SK-N-SH treated with all-trans-retinoic acid at 6 μM for 48 hours (cell line): ENCODE results near the gene DDA1.
A peak's percentile ranks its signal among the peaks of the same experiment; 100 is the strongest.

Experiments used
- ATAC-seq: fragments of 200-7000 bp; cut with Tn5 transposase; 3 replicates; pipeline ENCODE4 v1.9.1; 2020; ENCODE audit warnings: mild to moderate bottlenecking, moderate library complexity
- ARNTL ChIP-seq: fragments of 450-650 bp; formaldehyde crosslinking; IDR thresholded peaks from 2 replicates; pipeline ENCODE4 v1.5.0; 2020; ENCODE audit warnings: low read depth, mild to moderate bottlenecking, moderate library complexity, borderline replicate concordance
- BACH2 ChIP-seq: fragments of 250-450 bp; sonication (Bioruptor Pico); IDR thresholded peaks from 2 replicates; pipeline ENCODE4 v1.9.0; 2021; ENCODE audit warnings: mild to moderate bottlenecking, borderline replicate concordance
- CSDC2 ChIP-seq: fragments of 250-450 bp; sonication (Bioruptor Pico); IDR thresholded peaks from 2 replicates; pipeline ENCODE4 v1.5.0; 2020; ENCODE audit warnings: mild to moderate bottlenecking, moderate library complexity
- ESRRG ChIP-seq: fragments of 250-450 bp; sonication (Bioruptor Pico); IDR thresholded peaks from 2 replicates; pipeline ENCODE4 v1.6.1; 2021; ENCODE audit warnings: mild to moderate bottlenecking
- GLIS3 ChIP-seq: fragments of 250-450 bp; sonication (Bioruptor Pico); IDR thresholded peaks from 2 replicates; pipeline ENCODE4 v1.5.0; 2020; ENCODE audit warnings: mild to moderate bottlenecking, moderate library complexity
- ISL1 ChIP-seq: fragments of 250-450 bp; sonication (Bioruptor Pico); IDR thresholded peaks from 2 replicates; pipeline ENCODE4 v2.1.2; 2022; ENCODE audit warnings: mild to moderate bottlenecking, moderate library complexity
- OSR1 ChIP-seq: fragments of 250-450 bp; sonication (Bioruptor Pico); IDR thresholded peaks from 2 replicates; pipeline ENCODE4 v1.8.0; 2022; ENCODE audit warnings: moderate library complexity, mild to moderate bottlenecking, inconsistent platforms
- PPARA ChIP-seq: fragments of 250-450 bp; sonication (Bioruptor Pico); IDR thresholded peaks from 2 replicates; pipeline ENCODE4 v1.5.0; 2020; ENCODE audit warnings: mild to moderate bottlenecking, borderline replicate concordance
- RARB ChIP-seq: fragments of 250-450 bp; sonication (Bioruptor Pico); IDR thresholded peaks from 2 replicates; pipeline ENCODE4 v1.8.0; 2021; ENCODE audit warnings: mild to moderate bottlenecking, moderate library complexity
- SNAI2 ChIP-seq: fragments of 250-450 bp; sonication (Bioruptor Pico); IDR thresholded peaks from 2 replicates; pipeline ENCODE4 v1.5.0; 2020; ENCODE audit warnings: mild to moderate bottlenecking, moderate library complexity
- TCF4 ChIP-seq: fragments of 250-450 bp; sonication (Bioruptor Pico); IDR thresholded peaks from 2 replicates; pipeline ENCODE4 v1.8.0; 2021; ENCODE audit warnings: mild to moderate bottlenecking, moderate library complexity, borderline replicate concordance
- TOX ChIP-seq: fragments of 250-450 bp; sonication (Bioruptor Pico); IDR thresholded peaks from 2 replicates; pipeline ENCODE4 v1.8.0; 2021; ENCODE audit warnings: mild to moderate bottlenecking, moderate library complexity, borderline replicate concordance
- ZC3H10 ChIP-seq: fragments of 250-450 bp; sonication (Bioruptor Pico); IDR thresholded peaks from 2 replicates; pipeline ENCODE4 v1.5.1; 2021; ENCODE audit warnings: mild to moderate bottlenecking, moderate library complexity
- ZFP30 ChIP-seq: fragments of 450-650 bp; formaldehyde crosslinking; IDR thresholded peaks from 2 replicates; pipeline ENCODE4 v1.5.0; 2022; ENCODE audit warnings: mild to moderate bottlenecking, moderate library complexity
- ZNF70 ChIP-seq: fragments of 450-650 bp; formaldehyde crosslinking; IDR thresholded peaks from 2 replicates; pipeline ENCODE4 v1.5.0; 2020; ENCODE audit warnings: mild to moderate bottlenecking, moderate library complexity
- ZNF8 ChIP-seq: fragments of 450-650 bp; formaldehyde crosslinking; IDR thresholded peaks from 2 replicates; pipeline ENCODE4 v1.5.0; 2020; ENCODE audit warnings: mild to moderate bottlenecking, moderate library complexity
- TF ChIP-seq, protein P1 (sequence below): fragments of 250-450 bp; sonication (Bioruptor Pico); IDR thresholded peaks from 2 replicates; pipeline ENCODE4 v1.5.1; 2020; ENCODE audit warnings: low read depth, mild to moderate bottlenecking, moderate library complexity
- TF ChIP-seq, protein P2 (sequence below): fragments of 250-450 bp; sonication (Bioruptor Pico); IDR thresholded peaks from 2 replicates; pipeline ENCODE4 v1.5.1; 2021; ENCODE audit warnings: mild to moderate bottlenecking, moderate library complexity
- TF ChIP-seq, protein P3 (sequence below): fragments of 250-450 bp; sonication (Bioruptor Pico); IDR thresholded peaks from 2 replicates; pipeline ENCODE4 v1.8.0; 2020; ENCODE audit warnings: mild to moderate bottlenecking, moderate library complexity, borderline replicate concordance
- TF ChIP-seq, protein P4 (sequence below): fragments of 250-450 bp; sonication (Bioruptor Pico); IDR thresholded peaks from 2 replicates; pipeline ENCODE4 v1.8.0; 2021; ENCODE audit warnings: low read depth, mild to moderate bottlenecking, moderate library complexity, borderline replicate concordance

DDA1 gene

DNA sequence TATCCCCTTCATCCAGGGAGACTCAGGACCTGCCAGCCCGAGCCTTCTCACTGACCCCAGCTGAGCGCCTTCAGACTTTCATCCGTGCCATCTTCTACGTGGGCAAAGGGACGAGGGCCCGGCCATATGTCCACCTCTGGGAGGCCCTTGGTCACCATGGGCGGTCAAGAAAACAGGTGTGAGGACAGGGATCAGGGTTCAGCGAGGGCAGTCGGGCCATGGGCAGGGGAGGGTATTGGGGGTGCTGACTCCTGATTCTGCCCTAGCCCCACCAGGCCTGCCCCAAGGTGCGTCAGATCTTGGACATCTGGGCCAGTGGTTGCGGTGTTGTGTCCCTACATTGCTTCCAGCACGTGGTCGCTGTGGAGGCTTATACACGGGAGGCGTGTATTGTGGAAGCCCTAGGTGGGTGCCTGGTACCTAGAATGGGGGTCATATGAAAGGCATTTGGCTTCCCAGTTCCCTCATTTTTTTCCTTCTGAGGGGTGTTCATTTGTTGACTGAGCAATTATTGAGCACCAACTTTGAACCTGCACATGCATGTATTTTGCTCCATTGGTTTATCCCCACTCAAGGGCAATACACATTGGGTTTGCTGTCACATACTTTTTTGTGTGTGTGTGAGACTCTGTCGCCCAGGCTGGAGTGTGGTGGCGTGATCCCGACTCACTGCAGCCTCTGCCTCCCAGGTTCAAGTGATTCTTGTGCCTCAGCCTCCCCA lies 23.8 kb upstream of the DDA1 start (continued):
- TF ChIP-seq ZNF70 (CRISPR knock-in tag) (no peak), ZC3H10 (CRISPR knock-in tag) (no peak), TOX (CRISPR knock-in tag) (no peak), TCF4 (no peak), PPARA (no peak), RARB (CRISPR knock-in tag) (no peak)
- TF ChIP-seq, protein P1, sequence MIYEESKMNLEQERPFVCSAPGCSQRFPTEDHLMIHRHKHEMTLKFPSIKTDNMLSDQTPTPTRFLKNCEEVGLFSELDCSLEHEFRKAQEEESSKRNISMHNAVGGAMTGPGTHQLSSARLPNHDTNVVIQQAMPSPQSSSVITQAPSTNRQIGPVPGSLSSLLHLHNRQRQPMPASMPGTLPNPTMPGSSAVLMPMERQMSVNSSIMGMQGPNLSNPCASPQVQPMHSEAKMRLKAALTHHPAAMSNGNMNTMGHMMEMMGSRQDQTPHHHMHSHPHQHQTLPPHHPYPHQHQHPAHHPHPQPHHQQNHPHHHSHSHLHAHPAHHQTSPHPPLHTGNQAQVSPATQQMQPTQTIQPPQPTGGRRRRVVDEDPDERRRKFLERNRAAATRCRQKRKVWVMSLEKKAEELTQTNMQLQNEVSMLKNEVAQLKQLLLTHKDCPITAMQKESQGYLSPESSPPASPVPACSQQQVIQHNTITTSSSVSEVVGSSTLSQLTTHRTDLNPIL (CRISPR knock-in tag): no peak
- TF ChIP-seq, protein P2, sequence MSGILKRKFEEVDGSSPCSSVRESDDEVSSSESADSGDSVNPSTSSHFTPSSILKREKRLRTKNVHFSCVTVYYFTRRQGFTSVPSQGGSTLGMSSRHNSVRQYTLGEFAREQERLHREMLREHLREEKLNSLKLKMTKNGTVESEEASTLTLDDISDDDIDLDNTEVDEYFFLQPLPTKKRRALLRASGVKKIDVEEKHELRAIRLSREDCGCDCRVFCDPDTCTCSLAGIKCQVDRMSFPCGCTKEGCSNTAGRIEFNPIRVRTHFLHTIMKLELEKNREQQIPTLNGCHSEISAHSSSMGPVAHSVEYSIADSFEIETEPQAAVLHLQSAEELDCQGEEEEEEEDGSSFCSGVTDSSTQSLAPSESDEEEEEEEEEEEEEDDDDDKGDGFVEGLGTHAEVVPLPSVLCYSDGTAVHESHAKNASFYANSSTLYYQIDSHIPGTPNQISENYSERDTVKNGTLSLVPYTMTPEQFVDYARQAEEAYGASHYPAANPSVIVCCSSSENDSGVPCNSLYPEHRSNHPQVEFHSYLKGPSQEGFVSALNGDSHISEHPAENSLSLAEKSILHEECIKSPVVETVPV (CRISPR knock-in tag): no peak
- TF ChIP-seq, all 23 proteins: peak for 0

DNA sequence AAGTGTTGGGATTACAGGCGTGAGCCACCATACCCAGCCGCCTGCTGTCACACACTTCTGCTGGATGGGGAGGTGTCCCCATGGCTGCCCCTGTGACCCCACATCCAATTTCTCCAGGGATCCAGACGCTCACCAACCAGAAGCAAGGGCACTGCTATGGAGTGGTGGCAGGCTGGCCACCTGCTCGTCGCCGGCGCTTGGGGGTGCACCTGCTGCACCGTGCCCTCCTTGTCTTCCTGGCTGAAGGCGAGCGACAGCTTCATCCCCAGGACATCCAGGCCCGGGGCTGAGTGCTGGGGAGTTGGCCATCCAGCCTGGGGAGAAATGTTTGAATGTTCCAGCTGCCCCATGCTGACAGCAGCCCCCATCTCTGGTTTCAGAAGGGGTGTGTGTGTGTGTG lies 23.1 kb upstream of the DDA1 start:
- ATAC-seq: no peak

DNA sequence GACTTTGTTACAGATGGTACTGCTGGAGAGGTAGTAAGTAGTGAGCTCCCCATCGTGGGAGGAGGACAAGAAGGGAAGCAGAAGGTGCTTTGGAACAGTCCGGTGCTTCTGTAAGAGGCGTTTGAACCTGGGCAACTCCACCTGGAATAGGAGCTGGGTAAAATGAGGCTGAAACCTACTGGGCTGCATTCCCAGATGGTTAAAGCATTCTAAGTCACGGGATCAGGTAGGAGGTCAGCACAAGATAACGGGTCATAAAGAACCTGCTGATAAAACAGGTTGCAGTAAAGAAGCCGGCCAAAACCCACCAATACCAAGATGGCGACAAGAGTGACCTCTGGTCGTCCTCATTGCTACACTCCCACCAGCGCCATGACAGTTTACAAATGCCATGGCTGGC lies 22.6 kb upstream of the DDA1 start:
- ATAC-seq: no peak
- TF ChIP-seq ISL1 (CRISPR knock-in tag) (no peak), OSR1 (CRISPR knock-in tag) (no peak), ZNF8 (no peak), CSDC2 (CRISPR knock-in tag) (no peak), SNAI2 (no peak), TOX (CRISPR knock-in tag) (no peak), ZFP30 (CRISPR knock-in tag) (no peak), TCF4 (no peak)
- TF ChIP-seq, protein P3, sequence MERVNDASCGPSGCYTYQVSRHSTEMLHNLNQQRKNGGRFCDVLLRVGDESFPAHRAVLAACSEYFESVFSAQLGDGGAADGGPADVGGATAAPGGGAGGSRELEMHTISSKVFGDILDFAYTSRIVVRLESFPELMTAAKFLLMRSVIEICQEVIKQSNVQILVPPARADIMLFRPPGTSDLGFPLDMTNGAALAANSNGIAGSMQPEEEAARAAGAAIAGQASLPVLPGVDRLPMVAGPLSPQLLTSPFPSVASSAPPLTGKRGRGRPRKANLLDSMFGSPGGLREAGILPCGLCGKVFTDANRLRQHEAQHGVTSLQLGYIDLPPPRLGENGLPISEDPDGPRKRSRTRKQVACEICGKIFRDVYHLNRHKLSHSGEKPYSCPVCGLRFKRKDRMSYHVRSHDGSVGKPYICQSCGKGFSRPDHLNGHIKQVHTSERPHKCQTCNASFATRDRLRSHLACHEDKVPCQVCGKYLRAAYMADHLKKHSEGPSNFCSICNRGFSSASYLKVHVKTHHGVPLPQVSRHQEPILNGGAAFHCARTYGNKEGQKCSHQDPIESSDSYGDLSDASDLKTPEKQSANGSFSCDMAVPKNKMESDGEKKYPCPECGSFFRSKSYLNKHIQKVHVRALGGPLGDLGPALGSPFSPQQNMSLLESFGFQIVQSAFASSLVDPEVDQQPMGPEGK: no peak

More for the DNA sequence above, 23.1 kb upstream of the DDA1 start:
- TF ChIP-seq ISL1 (CRISPR knock-in tag) (no peak), ZNF70 (CRISPR knock-in tag) (no peak), GLIS3 (CRISPR knock-in tag) (no peak), BACH2 (CRISPR knock-in tag) (no peak), ZC3H10 (CRISPR knock-in tag) (no peak), ZFP30 (CRISPR knock-in tag) (no peak)

DNA sequence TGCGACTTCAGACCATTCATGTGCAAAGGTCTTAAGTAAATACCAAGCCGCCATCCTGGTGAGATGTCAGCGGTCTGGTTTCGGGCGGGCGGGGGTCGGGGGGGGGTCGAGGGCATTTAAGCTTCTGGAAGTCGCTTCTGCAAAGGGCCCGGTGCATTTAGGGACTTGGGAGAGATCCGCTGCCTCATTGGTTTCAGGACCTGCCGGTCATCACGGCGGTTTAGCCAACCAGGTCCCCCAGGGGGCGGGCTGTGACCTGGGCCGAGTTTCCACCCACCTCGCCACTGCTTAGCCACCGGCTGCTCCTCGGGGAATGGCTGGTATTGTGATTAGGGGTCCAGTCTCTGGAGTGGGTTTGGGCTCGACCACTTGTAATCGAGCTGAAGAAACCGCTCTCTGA lies 19.9 kb upstream of the DDA1 start:
- peak; percentile 75 for ATAC-seq
- TF ChIP-seq ZC3H10 (CRISPR knock-in tag): no peak
- TF ChIP-seq ESRRG (CRISPR knock-in tag): no peak
- no peak for TF ChIP-seq ARNTL (CRISPR knock-in tag)
- TF ChIP-seq GLIS3 (CRISPR knock-in tag): no peak
- TF ChIP-seq SNAI2: no peak
- no peak for TF ChIP-seq CSDC2 (CRISPR knock-in tag)
- TF ChIP-seq ZNF70 (CRISPR knock-in tag): no peak
- TF ChIP-seq PPARA: no peak
- TF ChIP-seq, protein P2 (CRISPR knock-in tag): no peak
- TF ChIP-seq BACH2 (CRISPR knock-in tag): no peak
- TF ChIP-seq, protein P4, sequence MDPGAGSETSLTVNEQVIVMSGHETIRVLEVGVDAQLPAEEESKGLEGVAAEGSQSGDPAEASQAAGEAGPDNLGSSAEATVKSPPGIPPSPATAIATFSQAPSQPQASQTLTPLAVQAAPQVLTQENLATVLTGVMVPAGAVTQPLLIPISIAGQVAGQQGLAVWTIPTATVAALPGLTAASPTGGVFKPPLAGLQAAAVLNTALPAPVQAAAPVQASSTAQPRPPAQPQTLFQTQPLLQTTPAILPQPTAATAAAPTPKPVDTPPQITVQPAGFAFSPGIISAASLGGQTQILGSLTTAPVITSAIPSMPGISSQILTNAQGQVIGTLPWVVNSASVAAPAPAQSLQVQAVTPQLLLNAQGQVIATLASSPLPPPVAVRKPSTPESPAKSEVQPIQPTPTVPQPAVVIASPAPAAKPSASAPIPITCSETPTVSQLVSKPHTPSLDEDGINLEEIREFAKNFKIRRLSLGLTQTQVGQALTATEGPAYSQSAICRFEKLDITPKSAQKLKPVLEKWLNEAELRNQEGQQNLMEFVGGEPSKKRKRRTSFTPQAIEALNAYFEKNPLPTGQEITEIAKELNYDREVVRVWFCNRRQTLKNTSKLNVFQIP: no peak
